Rectal smooth muscle tissue (tissue), 1 donor: ENCODE data around the gene MLXIPL.
"Not testable (repeated sequence)": the region's sequence is repeated elsewhere in the genome, so short reads cannot be mapped to it uniquely, and the experiment has no call there.

Source experiments
- H3K27ac ChIP-seq: one replicate; pipeline ENCODE4 v1.7.0; 2013; ENCODE audit warnings: low read depth, low read length, inconsistent platforms
- H3K27me3 ChIP-seq: one replicate; pipeline ENCODE4 v1.7.0; 2013; ENCODE audit warnings: low read length; ENCODE audit not compliant: control insufficient read depth, insufficient read depth
- H3K36me3 ChIP-seq: one replicate; pipeline ENCODE4 v1.7.0; 2013; ENCODE audit warnings: low read length; ENCODE audit not compliant: control insufficient read depth, insufficient read depth
- H3K4me1 ChIP-seq: one replicate; pipeline ENCODE4 v1.7.0; 2013; ENCODE audit warnings: low read length; ENCODE audit not compliant: control insufficient read depth, insufficient read depth
- H3K4me3 ChIP-seq: one replicate; pipeline ENCODE4 v1.7.0; 2013; ENCODE audit warnings: low read length
- H3K9ac ChIP-seq: one replicate; pipeline ENCODE4 v1.7.0; 2013; ENCODE audit warnings: low read length

MLXIPL gene

GRCh38 chr7:73655309-73655708 is 31.0 kb upstream of the MLXIPL start:
- H3K4me3 ChIP-seq, H3K36me3 ChIP-seq, H3K9ac ChIP-seq, H3K27ac ChIP-seq, H3K27me3 ChIP-seq, H3K4me1 ChIP-seq: not testable (repeated sequence)

- Histone ChIP-seq H3K36me3 (no peaks in the 10 kb centered on the region), H3K27ac (no peak overlapping the region), H3K4me3 (no peak overlapping the region), H3K27me3 (peaks cover 11% of the 10 kb centered on the region), H3K4me1 (no peaks in the 10 kb centered on the region), H3K9ac (no peak overlapping the region)
Measured at GRCh38 chr7:73652541-73652949, 28.2 kb upstream of the MLXIPL start.

- H3K4me1 ChIP-seq: no peaks in the 10 kb centered on the region
- H3K27ac ChIP-seq: no peak overlapping the region
- H3K27me3 ChIP-seq: peaks cover 16% of the 10 kb centered on the region
- no peaks in the 10 kb centered on the region for H3K36me3 ChIP-seq
- no peak overlapping the region for H3K4me3 ChIP-seq
- H3K9ac ChIP-seq: no peak overlapping the region
Measured at GRCh38 chr7:73650524-73650923, 26.2 kb upstream of the MLXIPL start.

- Histone ChIP-seq H3K4me1 (no peaks in the 10 kb centered on the region), H3K27ac (no peak overlapping the region), H3K9ac (no peak overlapping the region), H3K4me3 (no peak overlapping the region), H3K27me3 (peaks cover 16% of the 10 kb centered on the region), H3K36me3 (no peaks in the 10 kb centered on the region)
Measured at GRCh38 chr7:73649576-73649975, 25.3 kb upstream of the MLXIPL start.

GRCh38 chr7:73648593-73649332 is 24.4 kb upstream of the MLXIPL start:
- Histone ChIP-seq H3K27me3 (peaks cover 16% of the 10 kb centered on the region), H3K27ac (no peak overlapping the region), H3K4me3 (no peak overlapping the region), H3K36me3 (no peaks in the 10 kb centered on the region), H3K4me1 (no peaks in the 10 kb centered on the region), H3K9ac (no peak overlapping the region)

- no peaks in the 10 kb centered on the region for H3K36me3 ChIP-seq
- no peaks in the 10 kb centered on the region for H3K4me1 ChIP-seq
- no peak overlapping the region for H3K9ac ChIP-seq
- H3K27me3 ChIP-seq: peaks cover 16% of the 10 kb centered on the region
- peak overlapping the region; percentile 45 for H3K4me3 ChIP-seq
- no peak overlapping the region for H3K27ac ChIP-seq
Measured at GRCh38 chr7:73647725-73648592, 23.6 kb upstream of the MLXIPL start.

- Histone ChIP-seq H3K36me3 (no peaks in the 10 kb centered on the region), H3K4me1 (no peaks in the 10 kb centered on the region), H3K27me3 (peaks cover 16% of the 10 kb centered on the region), H3K9ac (no peak overlapping the region), H3K27ac (no peak overlapping the region), H3K4me3 (peak overlapping the region; percentile 21)
Measured at GRCh38 chr7:73646785-73647724, 22.7 kb upstream of the MLXIPL start.

GRCh38 chr7:73645643-73646174 is 21.4 kb upstream of the MLXIPL start:
- no peak overlapping the region for H3K4me3 ChIP-seq
- H3K9ac ChIP-seq: no peak overlapping the region
- no peak overlapping the region for H3K27ac ChIP-seq
- H3K27me3 ChIP-seq: peaks cover 16% of the 10 kb centered on the region
- no peaks in the 10 kb centered on the region for H3K4me1 ChIP-seq
- no peaks in the 10 kb centered on the region for H3K36me3 ChIP-seq

GRCh38 chr7:73644688-73645286 is 20.5 kb upstream of the MLXIPL start:
- no peak overlapping the region for H3K9ac ChIP-seq
- H3K4me3 ChIP-seq: no peak overlapping the region
- H3K4me1 ChIP-seq: no peaks in the 10 kb centered on the region
- H3K27ac ChIP-seq: no peak overlapping the region
- no peaks in the 10 kb centered on the region for H3K36me3 ChIP-seq
- peaks cover 16% of the 10 kb centered on the region for H3K27me3 ChIP-seq

- Histone ChIP-seq H3K4me3 (no peak overlapping the region), H3K27me3 (peaks cover 5% of the 10 kb centered on the region)
Measured at GRCh38 chr7:73642834-73643233, 18.5 kb upstream of the MLXIPL start.

GRCh38 chr7:73638911-73639310 is 14.6 kb upstream of the MLXIPL start:
- H3K27me3 ChIP-seq: no peaks in the 10 kb centered on the region
- H3K36me3 ChIP-seq: no peaks in the 10 kb centered on the region
- no peak overlapping the region for H3K9ac ChIP-seq
- H3K4me1 ChIP-seq: no peaks in the 10 kb centered on the region
- H3K27ac ChIP-seq: no peak overlapping the region
- H3K4me3 ChIP-seq: no peak overlapping the region

More at GRCh38 chr7:73642834-73643233, 18.5 kb upstream of the MLXIPL start:
- no peaks in the 10 kb centered on the region for H3K4me1 ChIP-seq
- H3K27ac ChIP-seq: no peak overlapping the region
- H3K9ac ChIP-seq: no peak overlapping the region
- no peaks in the 10 kb centered on the region for H3K36me3 ChIP-seq
